ENCODE measurements around the gene TTLL12. TPM values are rescaled to one million over a fixed set of nuclear protein-coding genes. Genes with fewer than 3 reads are reported as not detected.

Gene TTLL12
- total RNA-seq, 2 donors from 2014 or later = 22.4 to 23.2 TPM

DNA sequence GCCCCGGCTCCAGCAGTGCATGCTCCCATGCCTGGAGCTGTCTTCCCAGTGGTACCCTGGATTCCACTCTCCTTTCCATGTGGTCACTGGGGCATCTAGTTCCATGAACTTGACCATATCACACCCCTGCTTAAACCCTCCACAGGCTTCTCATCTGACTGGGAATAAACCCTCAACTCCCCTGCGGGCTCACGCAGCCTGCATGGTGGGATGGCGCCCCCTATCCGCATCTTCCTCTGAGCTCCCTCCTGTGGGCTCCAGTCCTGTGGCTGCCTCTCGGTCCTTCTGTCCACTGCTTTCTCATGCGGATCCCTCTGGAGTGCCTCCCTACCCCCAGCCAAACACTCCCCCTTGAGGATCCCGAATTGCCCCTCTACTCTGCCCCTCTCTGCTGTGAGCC lies 41.4 kb upstream of the TTLL12 start:
- DNase-seq (ENCODE audit: low spot score) = no peak
- Histone ChIP-seq H3K9me3 (no peaks in the 10 kb centered on the region), H3K4me1 (ENCODE audit: control insufficient read depth in 1 of 2, low read depth in 2 of 2) (no peaks in the 10 kb centered on the region), H3K4me3 (no peak overlapping the region), H3K36me3 (no peaks in the 10 kb centered on the region), H3K27ac (no peak overlapping the region), H3K27me3 (replicated peaks; ENCODE audit: insufficient read depth) (no peaks in the 10 kb centered on the region)
- TF ChIP-seq, protein P1, sequence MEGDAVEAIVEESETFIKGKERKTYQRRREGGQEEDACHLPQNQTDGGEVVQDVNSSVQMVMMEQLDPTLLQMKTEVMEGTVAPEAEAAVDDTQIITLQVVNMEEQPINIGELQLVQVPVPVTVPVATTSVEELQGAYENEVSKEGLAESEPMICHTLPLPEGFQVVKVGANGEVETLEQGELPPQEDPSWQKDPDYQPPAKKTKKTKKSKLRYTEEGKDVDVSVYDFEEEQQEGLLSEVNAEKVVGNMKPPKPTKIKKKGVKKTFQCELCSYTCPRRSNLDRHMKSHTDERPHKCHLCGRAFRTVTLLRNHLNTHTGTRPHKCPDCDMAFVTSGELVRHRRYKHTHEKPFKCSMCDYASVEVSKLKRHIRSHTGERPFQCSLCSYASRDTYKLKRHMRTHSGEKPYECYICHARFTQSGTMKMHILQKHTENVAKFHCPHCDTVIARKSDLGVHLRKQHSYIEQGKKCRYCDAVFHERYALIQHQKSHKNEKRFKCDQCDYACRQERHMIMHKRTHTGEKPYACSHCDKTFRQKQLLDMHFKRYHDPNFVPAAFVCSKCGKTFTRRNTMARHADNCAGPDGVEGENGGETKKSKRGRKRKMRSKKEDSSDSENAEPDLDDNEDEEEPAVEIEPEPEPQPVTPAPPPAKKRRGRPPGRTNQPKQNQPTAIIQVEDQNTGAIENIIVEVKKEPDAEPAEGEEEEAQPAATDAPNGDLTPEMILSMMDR (IDR thresholded peaks at IDR 0.05) = no peak
- no peak for ATAC-seq (ENCODE audit: insufficient number of reproducible peaks, low FRiP score, low read depth)

GRCh38 chr22:43227239-43227630 lies 40.3 kb upstream of the TTLL12 start:
- Histone ChIP-seq H3K36me3 (no peaks in the 10 kb centered on the region), H3K4me3 (no peak overlapping the region), H3K9me3 (no peaks in the 10 kb centered on the region), H3K27me3 (replicated peaks; ENCODE audit: insufficient read depth) (no peaks in the 10 kb centered on the region), H3K4me1 (ENCODE audit: control insufficient read depth in 1 of 2, low read depth in 2 of 2) (no peaks in the 10 kb centered on the region), H3K27ac (no peak overlapping the region)
- DNase-seq (ENCODE audit: low spot score) (no peak), ATAC-seq (ENCODE audit: insufficient number of reproducible peaks, low FRiP score, low read depth) (no peak)
- TF ChIP-seq, protein P1 (IDR thresholded peaks at IDR 0.05) = no peak

GRCh38 chr22:43226377-43227238 lies 39.7 kb upstream of the TTLL12 start:
- DNase-seq (ENCODE audit: low spot score) = no peak
- Histone ChIP-seq H3K36me3 (no peaks in the 10 kb centered on the region), H3K4me1 (ENCODE audit: control insufficient read depth in 1 of 2, low read depth in 2 of 2) (no peaks in the 10 kb centered on the region), H3K27ac (no peak overlapping the region), H3K9me3 (no peaks in the 10 kb centered on the region), H3K27me3 (replicated peaks; ENCODE audit: insufficient read depth) (no peaks in the 10 kb centered on the region), H3K4me3 (no peak overlapping the region)
- TF ChIP-seq, protein P1 (IDR thresholded peaks at IDR 0.05) = no peak
- ATAC-seq (ENCODE audit: insufficient number of reproducible peaks, low FRiP score, low read depth) = no peak

GRCh38 chr22:43225609-43226008 lies 38.7 kb upstream of the TTLL12 start:
- DNase-seq (ENCODE audit: low spot score) (no peak), ATAC-seq (ENCODE audit: insufficient number of reproducible peaks, low FRiP score, low read depth) (no peak)
- Histone ChIP-seq H3K27me3 (replicated peaks; ENCODE audit: insufficient read depth) (no peaks in the 10 kb centered on the region), H3K27ac (no peak overlapping the region), H3K36me3 (no peaks in the 10 kb centered on the region), H3K9me3 (no peaks in the 10 kb centered on the region), H3K4me1 (ENCODE audit: control insufficient read depth in 1 of 2, low read depth in 2 of 2) (no peaks in the 10 kb centered on the region), H3K4me3 (no peak overlapping the region)
- TF ChIP-seq, protein P1 (IDR thresholded peaks at IDR 0.05) = no peak

- TF ChIP-seq, protein P1 (IDR thresholded peaks at IDR 0.05) = no peak
These were observed 36.1 kb upstream of the TTLL12 start for GRCh38 chr22:43222987-43223386.

More at GRCh38 chr22:43222987-43223386, 36.1 kb upstream of the TTLL12 start:
- Histone ChIP-seq H3K4me3 (no peak overlapping the region), H3K4me1 (ENCODE audit: control insufficient read depth in 1 of 2, low read depth in 2 of 2) (no peaks in the 10 kb centered on the region), H3K36me3 (no peaks in the 10 kb centered on the region), H3K27me3 (replicated peaks; ENCODE audit: insufficient read depth) (no peaks in the 10 kb centered on the region), H3K9me3 (no peaks in the 10 kb centered on the region), H3K27ac (no peak overlapping the region)
- DNase-seq (ENCODE audit: low spot score) = no peak
- ATAC-seq (ENCODE audit: insufficient number of reproducible peaks, low FRiP score, low read depth) = no peak

Data from thoracic aorta (tissue), 2 donors.